ENCODE results near the gene PDP2. TPM values are rescaled to one million over a fixed set of nuclear protein-coding genes. Genes with fewer than 3 reads are reported as not detected.

Gene PDP2
- total RNA-seq, 1 experiment from 2014 or later = 27.2 TPM

- Mint-ChIP-seq H3K36me3 (ENCODE audit: insufficient read depth, unreplicated experiment) (peaks cover 33% of the 10 kb centered on the region), H3K9me3 (ENCODE audit: low read depth, unreplicated experiment) (no peaks in the 10 kb centered on the region), H3K27me3 (ENCODE audit: unreplicated experiment) (peaks cover 33% of the 10 kb centered on the region), H3K4me3 (ENCODE audit: low read depth, unreplicated experiment) (no peak overlapping the region), H3K27ac (ENCODE audit: unreplicated experiment) (peak overlapping the region; percentile 50), H3K4me1 (ENCODE audit: low read depth, unreplicated experiment) (peaks cover 57% of the 10 kb centered on the region)
- intact Hi-C loops (cut with micrococcal nuclease; ENCODE audit: unreplicated experiment) = loop anchor here (2.0 kb wide), 1 partner anchor 33 kb away; no protein-coding TSS in a partner anchor
- CTCF ChIA-PET = interaction anchor here (0.5 to 4.1 kb wide), 8 partner anchors 9 to 60 kb away, joined by 3 to 23 read pairs (median 4); partner anchors contain the start of genes CDH16 and PDP2
- TF ChIP-seq CTCF (IDR thresholded peaks at IDR 0.05; ENCODE audit: unreplicated experiment) = no peak
- DNase-seq = no peak
- no TSS peak for BruUV-seq (replicated peaks)
Measured at GRCh38 chr16:66927918-66928649, 47.8 kb downstream of the PDP2 start.

- no TSS peak for BruUV-seq (replicated peaks)
- TF ChIP-seq CTCF (IDR thresholded peaks at IDR 0.05; ENCODE audit: unreplicated experiment) = peak; percentile 23
- peak; percentile 49 for DNase-seq
- intact Hi-C loops (cut with micrococcal nuclease; ENCODE audit: unreplicated experiment) = loop anchor here (2.0 kb wide), 1 partner anchor 34 kb away; no protein-coding TSS in a partner anchor
- peaks cover 64% of the 10 kb centered on the region for H3K4me1 Mint-ChIP-seq (ENCODE audit: low read depth, unreplicated experiment)
- H3K27me3 Mint-ChIP-seq (ENCODE audit: unreplicated experiment) = peaks cover 26% of the 10 kb centered on the region
- H3K9me3 Mint-ChIP-seq (ENCODE audit: low read depth, unreplicated experiment) = no peaks in the 10 kb centered on the region
- CTCF ChIA-PET = interaction anchor here (0.6 to 4.1 kb wide), 6 partner anchors 10 to 61 kb away, joined by 3 to 23 read pairs (median 3); partner anchors contain the start of gene CDH16
- no peak overlapping the region for H3K4me3 Mint-ChIP-seq (ENCODE audit: low read depth, unreplicated experiment)
- H3K27ac Mint-ChIP-seq (ENCODE audit: unreplicated experiment) = no peak overlapping the region
- H3K36me3 Mint-ChIP-seq (ENCODE audit: insufficient read depth, unreplicated experiment) = peaks cover 41% of the 10 kb centered on the region
Measured at GRCh38 chr16:66928702-66929388, 48.5 kb downstream of the PDP2 start.

- peaks cover 12% of the 10 kb centered on the region for H3K27me3 Mint-ChIP-seq (ENCODE audit: unreplicated experiment)
- no peak overlapping the region for H3K4me3 Mint-ChIP-seq (ENCODE audit: low read depth, unreplicated experiment)
- peaks cover 67% of the 10 kb centered on the region for H3K4me1 Mint-ChIP-seq (ENCODE audit: low read depth, unreplicated experiment)
- intact Hi-C loops (cut with micrococcal nuclease; ENCODE audit: unreplicated experiment) = no loop called here
- CTCF ChIA-PET = interaction anchor here (0.5 to 0.6 kb wide), 3 partner anchors 28 to 111 kb away, joined by 4 to 5 read pairs (median 5); no protein-coding TSS in a partner anchor
- peak overlapping the region; percentile 13 for H3K27ac Mint-ChIP-seq (ENCODE audit: unreplicated experiment)
- DNase-seq = peak; percentile 84
- no peak for TF ChIP-seq CTCF (IDR thresholded peaks at IDR 0.05; ENCODE audit: unreplicated experiment)
- H3K36me3 Mint-ChIP-seq (ENCODE audit: insufficient read depth, unreplicated experiment) = peaks cover 52% of the 10 kb centered on the region
- no peaks in the 10 kb centered on the region for H3K9me3 Mint-ChIP-seq (ENCODE audit: low read depth, unreplicated experiment)
- BruUV-seq (replicated peaks) = no TSS peak
Measured at GRCh38 chr16:66930189-66930588, 49.9 kb downstream of the PDP2 start.

- no peaks in the 10 kb centered on the region for H3K9me3 Mint-ChIP-seq (ENCODE audit: low read depth, unreplicated experiment)
- DNase-seq = no peak
- H3K27ac Mint-ChIP-seq (ENCODE audit: unreplicated experiment) = no peak overlapping the region
- peaks cover 57% of the 10 kb centered on the region for H3K36me3 Mint-ChIP-seq (ENCODE audit: insufficient read depth, unreplicated experiment)
- H3K27me3 Mint-ChIP-seq (ENCODE audit: unreplicated experiment) = no peaks in the 10 kb centered on the region
- H3K4me3 Mint-ChIP-seq (ENCODE audit: low read depth, unreplicated experiment) = no peak overlapping the region
- intact Hi-C loops (cut with micrococcal nuclease; ENCODE audit: unreplicated experiment) = no loop called here
- CTCF ChIA-PET = no interaction called here
- no TSS peak for BruUV-seq (replicated peaks)
- H3K4me1 Mint-ChIP-seq (ENCODE audit: low read depth, unreplicated experiment) = peaks cover 72% of the 10 kb centered on the region
- TF ChIP-seq CTCF (IDR thresholded peaks at IDR 0.05; ENCODE audit: unreplicated experiment) = no peak
Measured at GRCh38 chr16:66931665-66932064, 51.4 kb downstream of the PDP2 start.

Data from Calu3 (cell line).